ENCODE measurements around the gene ETS2.

GRCh38 chr21:38805328-38806152 is at the start of gene ETS2:
- TF ChIP-seq CTCF (IDR thresholded peaks at IDR 0.05; ENCODE audit: insufficient read depth, low read length) (no peak), POLR2AphosphoS5 (IDR thresholded peaks at IDR 0.05; ENCODE audit: low read depth) (peak; percentile 85)
